Measurements from ENCODE around the gene RAB7B. TPM values are rescaled to one million over a fixed set of nuclear protein-coding genes. Genes with fewer than 3 reads are reported as not detected.

Gene RAB7B
- total and polyA plus RNA-seq, 2 of the 13 experiments (the other 11 are each of a cell fraction or from before 2014, with no cell fraction given), result 0.05 to 0.46 TPM

GRCh38 chr1:205934788-205935187, 68.4 kb downstream of the RAB7B start (continued):
- TF ChIP-seq ZBTB7A (CRISPR knock-in tag; IDR thresholded peaks at IDR 0.05), result no peak
- no peak for TF ChIP-seq HNF4G (IDR thresholded peaks at IDR 0.05; ENCODE audit: borderline replicate concordance, low read depth, low read length)
- no peak for TF ChIP-seq HNF4G (CRISPR knock-in tag; IDR thresholded peaks at IDR 0.05; ENCODE audit: borderline replicate concordance, low read depth)
- TF ChIP-seq REPIN1 (CRISPR knock-in tag; IDR thresholded peaks at IDR 0.05; ENCODE audit: borderline replicate concordance, low read depth), result no peak
- no peak for TF ChIP-seq SALL2 (CRISPR knock-in tag; IDR thresholded peaks at IDR 0.05)
- TF ChIP-seq ZNF580 (CRISPR knock-in tag; IDR thresholded peaks at IDR 0.05; ENCODE audit: borderline replicate concordance, low read depth), result no peak
- no peak for TF ChIP-seq TSC22D2 (CRISPR knock-in tag; IDR thresholded peaks at IDR 0.05; ENCODE audit: borderline replicate concordance)
- TF ChIP-seq, protein P1, sequence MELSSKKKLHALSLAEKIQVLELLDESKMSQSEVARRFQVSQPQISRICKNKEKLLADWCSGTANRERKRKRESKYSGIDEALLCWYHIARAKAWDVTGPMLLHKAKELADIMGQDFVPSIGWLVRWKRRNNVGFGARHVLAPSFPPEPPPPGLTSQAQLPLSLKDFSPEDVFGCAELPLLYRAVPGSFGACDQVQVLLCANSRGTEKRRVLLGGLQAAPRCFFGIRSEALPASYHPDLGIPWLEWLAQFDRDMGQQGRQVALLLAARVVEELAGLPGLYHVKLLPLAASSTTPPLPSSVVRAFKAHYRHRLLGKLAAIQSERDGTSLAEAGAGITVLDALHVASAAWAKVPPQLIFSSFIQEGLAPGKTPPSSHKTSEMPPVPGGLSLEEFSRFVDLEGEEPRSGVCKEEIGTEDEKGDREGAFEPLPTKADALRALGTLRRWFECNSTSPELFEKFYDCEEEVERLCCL (CRISPR knock-in tag; IDR thresholded peaks at IDR 0.05; ENCODE audit: borderline replicate concordance), result no peak
- TF ChIP-seq KDM5B (CRISPR knock-in tag; IDR thresholded peaks at IDR 0.05; ENCODE audit: borderline replicate concordance), result no peak
- TF ChIP-seq TBX3 (IDR thresholded peaks at IDR 0.05; ENCODE audit: borderline replicate concordance), result no peak
- TF ChIP-seq SIX1 (CRISPR knock-in tag; IDR thresholded peaks at IDR 0.05; ENCODE audit: borderline replicate concordance), result no peak
- no peak for TF ChIP-seq ZNF839 (CRISPR knock-in tag; IDR thresholded peaks at IDR 0.05; ENCODE audit: borderline replicate concordance)
